ENCODE data around the gene FCER2. TPM values are rescaled to one million over a fixed set of nuclear protein-coding genes. Genes with fewer than 3 reads are reported as not detected.

FCER2 gene
- total and polyA plus RNA-seq, 10 donors: 26.4 to 121 (median 47.9) TPM

- Histone ChIP-seq H3K27ac (peak overlapping the region in 1 of 8 donors; percentile 78), H3K36me3 (peaks cover 0 to 15% (median 0%) of the 10 kb centered on the region in 6 donors), H3K9me3 (no peaks in the 10 kb centered on the region), H3K27me3 (replicated peaks in 1 of 7) (peaks cover 0 to 18% (median 0%) of the 10 kb centered on the region in 7 donors), H3K4me3 (no peak overlapping the region), H3K4me1 (peaks cover 6 to 50% (median 19%) of the 10 kb centered on the region in 6 donors)
- DNase-seq: no peak
- intact Hi-C loops (cut with DNase I; ENCODE audit: low total_unique reads): no loop called here
- TF ChIP-seq, protein P1, sequence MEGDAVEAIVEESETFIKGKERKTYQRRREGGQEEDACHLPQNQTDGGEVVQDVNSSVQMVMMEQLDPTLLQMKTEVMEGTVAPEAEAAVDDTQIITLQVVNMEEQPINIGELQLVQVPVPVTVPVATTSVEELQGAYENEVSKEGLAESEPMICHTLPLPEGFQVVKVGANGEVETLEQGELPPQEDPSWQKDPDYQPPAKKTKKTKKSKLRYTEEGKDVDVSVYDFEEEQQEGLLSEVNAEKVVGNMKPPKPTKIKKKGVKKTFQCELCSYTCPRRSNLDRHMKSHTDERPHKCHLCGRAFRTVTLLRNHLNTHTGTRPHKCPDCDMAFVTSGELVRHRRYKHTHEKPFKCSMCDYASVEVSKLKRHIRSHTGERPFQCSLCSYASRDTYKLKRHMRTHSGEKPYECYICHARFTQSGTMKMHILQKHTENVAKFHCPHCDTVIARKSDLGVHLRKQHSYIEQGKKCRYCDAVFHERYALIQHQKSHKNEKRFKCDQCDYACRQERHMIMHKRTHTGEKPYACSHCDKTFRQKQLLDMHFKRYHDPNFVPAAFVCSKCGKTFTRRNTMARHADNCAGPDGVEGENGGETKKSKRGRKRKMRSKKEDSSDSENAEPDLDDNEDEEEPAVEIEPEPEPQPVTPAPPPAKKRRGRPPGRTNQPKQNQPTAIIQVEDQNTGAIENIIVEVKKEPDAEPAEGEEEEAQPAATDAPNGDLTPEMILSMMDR (IDR thresholded peaks at IDR 0.05 in 8 of 11, conservative IDR thresholded peaks at IDR 0.05 in 3 of 11): no peak
Observed at GRCh38 chr19:7691497-7691896, 10.4 kb downstream of the FCER2 start.

- TF ChIP-seq, protein P1 (IDR thresholded peaks at IDR 0.05 in 8 of 11, conservative IDR thresholded peaks at IDR 0.05 in 3 of 11): no peak
- no peak for TF ChIP-seq POLR2AphosphoS5 (IDR thresholded peaks at IDR 0.05)
- TF ChIP-seq POLR2A (IDR thresholded peaks at IDR 0.05): no peak
- Histone ChIP-seq H3K4me1 (peaks cover 6 to 43% (median 18%) of the 10 kb centered on the region in 6 donors), H3K4me3 (no peak overlapping the region), H3K36me3 (peaks cover 0 to 15% (median 0%) of the 10 kb centered on the region in 6 donors), H3K27ac (peak overlapping the region in 1 of 8 donors; percentile 78), H3K27me3 (replicated peaks in 1 of 7) (peaks cover 0 to 18% (median 0%) of the 10 kb centered on the region in 7 donors), H3K9me3 (no peaks in the 10 kb centered on the region)
- no peak for DNase-seq
- 69 to 78% (median 74%) methylated on average over 8 of the region's 8 CpGs for WGBS, 5 donors
- intact Hi-C loops (cut with DNase I; ENCODE audit: low total_unique reads): no loop called here
Observed at GRCh38 chr19:7690779-7691258, 11.1 kb downstream of the FCER2 start.

GRCh38 chr19:7689165-7689564 is 12.8 kb downstream of the FCER2 start:
- peaks cover 0 to 28% (median 5%) of the 10 kb centered on the region in 6 donors for H3K4me1 ChIP-seq
- H3K9me3 ChIP-seq: no peaks in the 10 kb centered on the region
- WGBS, 5 donors: 36 to 53% (median 43%) methylated on average over 15 to 23 of the region's 23 CpGs
- TF ChIP-seq, protein P1 (IDR thresholded peaks at IDR 0.05 in 8 of 11, conservative IDR thresholded peaks at IDR 0.05 in 3 of 11): no peak
- no peak for TF ChIP-seq POLR2A (IDR thresholded peaks at IDR 0.05)
- peak in 2 of 3 donors; percentile 6 to 31 for TF ChIP-seq POLR2AphosphoS5 (IDR thresholded peaks at IDR 0.05)
- no peak overlapping the region for H3K4me3 ChIP-seq
- intact Hi-C loops (cut with DNase I; ENCODE audit: low total_unique reads): no loop called here
- peaks cover 0 to 30% (median 10%) of the 10 kb centered on the region in 6 donors for H3K36me3 ChIP-seq
- no peak overlapping the region for H3K27ac ChIP-seq
- peaks cover 0 to 18% (median 0%) of the 10 kb centered on the region in 7 donors for H3K27me3 ChIP-seq (replicated peaks in 1 of 7)
- peak; percentile 77 for DNase-seq

- Histone ChIP-seq H3K9me3 (no peaks in the 10 kb centered on the region), H3K4me3 (no peak overlapping the region), H3K27me3 (replicated peaks in 1 of 7) (peaks cover 0 to 18% (median 0%) of the 10 kb centered on the region in 7 donors), H3K4me1 (peaks cover 0 to 30% (median 9%) of the 10 kb centered on the region in 6 donors), H3K36me3 (peaks cover 0 to 50% (median 29%) of the 10 kb centered on the region in 6 donors), H3K27ac (no peak overlapping the region)
- WGBS, 5 donors: 87 to 92% (median 90%) methylated on average over 12 of the region's 12 CpGs
- peak; percentile 27 to 73 (median 40) for TF ChIP-seq POLR2AphosphoS5 (IDR thresholded peaks at IDR 0.05)
- no peak for TF ChIP-seq POLR2A (IDR thresholded peaks at IDR 0.05)
- intact Hi-C loops (cut with DNase I; ENCODE audit: low total_unique reads): no loop called here
- peak; percentile 69 for DNase-seq
Observed at GRCh38 chr19:7687177-7687576, 14.8 kb downstream of the FCER2 start.
